H1 (cell line): Measurements from ENCODE around the gene MTM1. TPM values are rescaled to one million over a fixed set of nuclear protein-coding genes. Genes with fewer than 3 reads are reported as not detected.

Experiments
- CHD7 ChIP-seq: fragments of 300-600 bp; sonication (generic); IDR thresholded peaks from 2 replicates; pipeline ENCODE4 v1.7.1; 2012; ENCODE audit warnings: low read length, moderate library complexity, mild to moderate bottlenecking, inconsistent platforms; ENCODE audit not compliant: insufficient replicate concordance
- CREB1 ChIP-seq: IDR thresholded peaks from 2 replicates; pipeline ENCODE4 v1.6.1; 2012; ENCODE audit warnings: inconsistent platforms
- POLR2AphosphoS5 ChIP-seq: IDR thresholded peaks from 2 replicates; pipeline ENCODE4 v1.6.1; 2011; ENCODE audit warnings: low read depth, low read length
- SIX5 ChIP-seq: IDR thresholded peaks from 2 replicates; pipeline ENCODE4 v1.6.1; 2011; ENCODE audit warnings: mild to moderate bottlenecking, low read depth, low read length
- polyA plus RNA-seq, 7 experiments: library from polyadenylated mRNA; depleted of rRNA in 3 of 7; stranded (reverse) in 5 of 7; unstranded in 2 of 7; fragments of >200 nt in 5 of 7; fragments of 200-250 nt in 2 of 7; gene quantifications; 1 replicate in 5 of 7; 2 replicates in 1 of 7; 4 replicates in 1 of 7; pipeline versions ENCODE4 v1.2.1 to v1.2.3, GENCODE V29; 2011 to 2013; ENCODE audit warnings: missing spikeins in 2 of 7, mixed read lengths in 2 of 7
- total RNA-seq: library from RNA; stranded (reverse); fragmentation: NEBNext Ultra II Directional; extraction: Animal tissue kit (Norgen Biotek cat#: 25700); gene quantifications from 2 replicates; pipeline ENCODE4 v1.2.1, GENCODE V29; 2021

MTM1 gene
- total and polyA plus RNA-seq, 2 of the 8 experiments (the other 6 are each of a cell fraction or from before 2014, with no cell fraction given): 2.3 to 8.4 TPM

GRCh38 chrX:150525061-150525919 lies 43.1 kb upstream of the MTM1 start (continued):
- TF ChIP-seq CHD7 (no peak), POLR2AphosphoS5 (no peak), CREB1 (no peak), SIX5 (no peak)
